GM19328 (cell line): ENCODE results near the gene TUFT1.
A peak's percentile ranks its signal among the peaks of the same experiment; 100 is the strongest.

Experiments
- ATAC-seq: cut with Tn5 transposase; IDR thresholded peaks from one replicate; pipeline ENCODE4 v1.9.1; 2021; ENCODE audit warnings: mild to moderate bottlenecking, moderate library complexity; ENCODE audit not compliant: unreplicated experiment

TUFT1 gene

DNA sequence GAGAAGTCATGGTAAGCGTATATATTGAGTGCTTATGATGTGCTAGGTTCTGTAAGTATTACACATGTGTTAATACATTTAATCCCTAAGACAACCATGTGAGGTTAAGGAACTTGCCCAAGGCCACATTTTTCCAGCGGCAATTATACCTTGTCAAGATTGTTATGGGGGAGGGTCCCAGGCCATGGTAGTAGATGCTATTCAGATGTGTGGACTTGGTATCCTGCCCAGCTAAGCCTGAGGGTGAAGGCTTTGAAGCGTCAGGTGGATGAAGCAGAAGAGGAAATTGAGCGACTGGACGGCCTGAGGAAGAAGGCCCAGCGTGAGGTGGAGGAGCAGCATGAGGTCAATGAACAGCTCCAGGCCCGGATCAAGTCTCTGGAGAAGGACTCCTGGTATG, 3.6 kb upstream of the TUFT1 start:
- no peak for ATAC-seq

DNA sequence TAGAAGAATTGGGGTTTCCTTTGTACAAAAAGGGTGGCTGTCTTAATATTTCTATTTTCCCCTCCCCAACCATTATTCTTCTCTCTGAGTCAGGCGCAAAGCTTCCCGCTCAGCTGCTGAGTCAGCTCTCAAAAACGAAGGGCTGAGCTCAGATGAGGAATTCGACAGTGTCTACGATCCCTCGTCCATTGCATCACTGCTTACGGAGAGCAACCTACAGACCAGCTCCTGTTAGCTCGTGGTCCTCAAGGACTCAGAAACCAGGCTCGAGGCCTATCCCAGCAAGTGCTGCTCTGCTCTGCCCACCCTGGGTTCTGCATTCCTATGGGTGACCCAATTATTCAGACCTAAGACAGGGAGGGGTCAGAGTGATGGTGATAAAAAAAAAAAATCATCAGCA, 3.0 kb upstream of the TUFT1 start:
- ATAC-seq = no peak

- ATAC-seq = peak; percentile 37
These were observed 638 bp upstream of the TUFT1 start for GRCh38 chr1:151539321-151540020.

DNA sequence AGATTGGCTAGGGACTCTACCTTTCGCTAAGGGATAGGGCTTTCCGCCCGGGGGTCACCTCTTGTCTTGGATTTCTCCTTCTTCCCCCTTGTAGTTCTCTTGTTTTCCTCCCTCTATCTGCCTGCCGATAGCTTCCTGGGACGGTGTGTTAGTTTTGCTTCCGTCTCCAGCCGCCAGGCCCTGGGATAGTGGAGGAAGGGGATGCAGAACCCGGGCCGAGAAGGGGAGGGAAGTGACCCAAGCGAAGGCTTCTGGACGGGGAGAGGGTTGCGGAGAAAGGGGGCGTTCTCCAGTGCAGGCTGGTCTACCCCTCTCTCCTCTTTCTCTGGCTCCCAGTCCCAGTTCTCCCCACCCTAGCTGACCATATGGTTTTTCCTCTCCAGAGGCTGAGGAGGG, 871 bp downstream of the TUFT1 start:
- ATAC-seq = no peak

DNA sequence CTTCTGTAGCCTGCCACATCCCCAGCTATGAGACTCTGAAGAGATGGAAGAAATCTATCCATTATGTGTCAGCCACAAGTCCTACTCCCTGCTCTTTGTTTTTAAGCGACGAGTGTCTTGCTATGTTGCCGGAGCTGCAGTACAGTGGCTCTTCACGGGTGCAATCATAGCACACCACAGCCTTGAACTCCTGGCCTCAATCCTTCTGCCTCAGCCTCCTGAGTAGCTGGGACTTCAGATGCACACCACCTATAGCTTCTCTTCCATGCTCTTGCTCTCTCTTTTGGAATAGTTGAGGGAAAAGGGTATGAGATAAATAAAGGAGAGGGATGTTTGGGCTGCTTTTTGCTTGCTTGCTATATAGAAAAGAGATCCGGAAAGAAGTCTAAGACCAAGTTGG, 1.6 kb downstream of the TUFT1 start:
- no peak for ATAC-seq

DNA sequence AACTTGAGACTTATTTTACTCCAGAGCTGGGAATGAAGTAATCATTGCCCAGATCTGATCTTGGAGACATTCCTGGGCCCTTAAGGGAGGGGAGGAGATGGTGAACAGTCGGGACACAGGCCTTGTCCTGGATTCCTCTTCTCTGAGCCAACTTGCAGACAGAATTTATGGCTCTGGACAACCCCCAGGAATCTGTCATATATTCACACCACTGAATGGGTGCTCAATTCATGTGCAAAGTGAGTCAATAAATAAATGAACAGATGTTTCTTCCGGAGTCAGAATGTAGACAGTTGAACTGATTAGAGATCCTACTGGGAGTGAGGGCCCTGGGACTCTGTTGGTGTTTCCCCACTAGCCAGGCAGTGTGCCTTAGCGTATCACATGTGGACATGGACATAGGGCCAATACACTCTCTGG, 2.6 kb downstream of the TUFT1 start:
- no peak for ATAC-seq

DNA sequence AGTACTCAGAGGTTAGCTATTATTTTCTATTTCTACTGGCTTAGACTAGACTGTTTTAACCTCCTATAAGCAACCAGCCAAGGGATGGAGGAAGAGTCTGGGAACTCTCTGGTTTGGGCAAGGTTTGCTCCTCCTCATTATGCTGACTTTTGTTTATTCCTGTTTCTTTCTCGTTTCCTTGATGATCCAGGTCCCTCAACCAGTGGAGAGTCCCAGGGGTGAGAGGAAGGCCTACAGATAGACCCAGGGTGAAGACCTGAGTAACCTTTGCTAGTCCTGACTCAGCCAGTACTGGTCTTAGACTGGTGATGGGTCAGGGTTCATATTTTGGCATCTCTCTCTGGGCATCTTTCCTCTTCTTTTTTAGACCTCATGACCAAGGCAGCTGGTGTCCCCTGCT, 5.4 kb downstream of the TUFT1 start:
- ATAC-seq = no peak

DNA sequence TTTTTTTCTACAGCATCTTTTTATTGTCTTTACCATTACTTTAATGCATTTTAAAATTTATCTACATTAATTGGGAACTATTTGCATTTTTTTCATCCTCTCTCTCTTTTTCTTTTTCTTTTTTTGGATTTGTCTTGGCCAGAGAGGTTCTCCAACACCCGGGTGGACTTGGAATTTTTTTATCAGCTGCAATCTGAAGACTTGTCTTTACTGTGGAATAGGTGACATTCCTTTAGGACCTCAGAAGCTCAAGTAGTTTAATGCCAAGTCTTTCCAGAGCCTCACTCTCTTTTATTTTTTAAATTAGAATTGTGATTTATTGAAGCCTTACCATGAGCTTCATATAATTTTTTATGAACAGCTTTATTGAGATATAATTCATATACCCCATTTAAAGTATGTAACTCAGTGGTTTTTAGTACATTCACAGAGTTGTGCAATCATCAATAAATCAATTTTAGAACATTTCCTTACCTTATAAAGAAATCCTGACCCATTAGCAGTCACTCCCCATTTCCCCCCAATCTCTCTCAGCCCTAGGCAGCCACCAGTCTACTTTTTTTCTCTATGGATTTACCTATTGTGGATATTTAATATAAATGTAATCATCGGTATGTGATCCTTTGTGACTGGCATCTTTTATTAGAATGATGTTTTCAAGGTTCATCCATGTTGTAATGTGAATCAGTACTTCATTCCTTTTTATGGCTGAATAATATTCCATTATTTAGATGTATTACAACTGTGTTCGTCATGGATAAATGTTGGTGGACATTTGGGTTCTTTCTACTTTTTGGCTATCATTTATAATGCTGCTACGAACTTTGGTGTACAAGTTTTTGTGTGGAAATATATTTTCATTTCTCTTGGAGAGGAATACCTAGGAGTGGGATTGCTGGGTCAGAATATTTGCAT, 6.2 kb downstream of the TUFT1 start:
- no peak for ATAC-seq

DNA sequence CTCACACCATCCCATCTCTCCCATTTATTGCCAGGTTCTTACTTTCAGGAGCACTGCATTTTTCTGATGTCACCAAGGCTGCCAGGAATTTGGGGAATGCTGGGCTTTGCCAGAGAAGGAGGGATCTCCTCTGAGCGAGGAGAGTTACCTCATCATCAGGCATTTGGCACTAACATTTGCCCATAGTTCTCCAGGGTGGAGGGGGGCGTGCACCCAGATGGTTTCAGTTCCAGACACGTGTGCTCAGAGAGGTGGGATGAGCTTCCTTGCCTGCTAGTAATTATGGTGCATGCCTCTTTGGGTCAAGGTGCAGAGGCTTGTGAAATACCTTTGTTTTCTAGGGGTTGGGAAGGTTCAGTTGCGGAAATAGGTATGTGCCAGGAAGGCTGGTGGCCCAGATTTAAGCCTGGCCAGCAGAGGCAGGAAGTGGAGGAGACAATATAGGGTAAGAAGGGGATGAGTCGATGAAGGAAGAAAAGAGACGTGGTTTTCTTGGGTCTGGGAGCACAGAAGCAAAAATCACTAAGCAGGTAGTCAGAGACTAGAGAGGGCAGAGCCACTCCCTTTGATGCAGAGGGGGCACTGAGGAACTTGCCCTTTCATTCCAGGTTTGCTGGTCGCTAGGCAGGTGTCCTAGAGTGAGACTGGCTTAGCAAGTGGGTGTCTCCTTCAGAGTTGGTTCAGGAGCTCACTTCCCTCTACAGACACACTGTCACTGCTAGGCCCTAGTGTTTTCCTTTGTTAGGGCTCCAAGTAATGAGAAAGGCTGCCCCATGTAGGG, 7.2 kb downstream of the TUFT1 start:
- ATAC-seq = no peak

- no peak for ATAC-seq
These were observed 7.8 kb downstream of the TUFT1 start for GRCh38 chr1:151547900-151548230.

- ATAC-seq = no peak
These were observed 9.1 kb downstream of the TUFT1 start for GRCh38 chr1:151549199-151549598.

- no peak for ATAC-seq
These were observed 13.6 kb downstream of the TUFT1 start for GRCh38 chr1:151553659-151554058.

- no peak for ATAC-seq
These were observed 15.9 kb downstream of the TUFT1 start for GRCh38 chr1:151556052-151556451.

- ATAC-seq = no peak
These were observed 22.6 kb downstream of the TUFT1 start for GRCh38 chr1:151562661-151563060.

GRCh38 chr1:151563376-151563775, 23.3 kb downstream of the TUFT1 start:
- no peak for ATAC-seq

- ATAC-seq = no peak
These were observed 25.5 kb downstream of the TUFT1 start for GRCh38 chr1:151565502-151566189.

DNA sequence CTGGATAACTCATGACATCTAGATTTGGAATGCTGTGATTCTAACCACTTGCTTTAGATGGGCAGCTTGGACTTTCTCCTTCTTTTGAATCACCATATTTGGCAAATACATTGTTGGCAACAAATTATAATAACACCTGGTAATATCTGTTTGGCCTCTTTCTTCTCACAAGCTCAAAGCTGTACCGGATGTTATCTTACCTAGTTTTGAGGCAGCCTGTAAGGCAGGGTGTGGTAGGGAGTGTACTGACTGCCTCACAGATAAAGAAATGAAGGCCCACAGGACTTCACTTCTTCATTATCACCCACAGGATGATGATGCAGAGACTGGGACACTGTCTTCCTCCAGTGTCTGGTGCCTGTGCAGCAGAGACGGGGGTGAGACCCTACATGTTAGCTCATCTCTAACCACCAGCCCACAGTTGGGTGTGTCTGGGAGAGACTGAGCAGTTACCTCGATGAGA, 28.5 kb downstream of the TUFT1 start:
- ATAC-seq = no peak

GRCh38 chr1:151570819-151571218, 30.7 kb downstream of the TUFT1 start:
- no peak for ATAC-seq

- ATAC-seq = no peak
These were observed 34.7 kb downstream of the TUFT1 start for GRCh38 chr1:151574575-151575529.

DNA sequence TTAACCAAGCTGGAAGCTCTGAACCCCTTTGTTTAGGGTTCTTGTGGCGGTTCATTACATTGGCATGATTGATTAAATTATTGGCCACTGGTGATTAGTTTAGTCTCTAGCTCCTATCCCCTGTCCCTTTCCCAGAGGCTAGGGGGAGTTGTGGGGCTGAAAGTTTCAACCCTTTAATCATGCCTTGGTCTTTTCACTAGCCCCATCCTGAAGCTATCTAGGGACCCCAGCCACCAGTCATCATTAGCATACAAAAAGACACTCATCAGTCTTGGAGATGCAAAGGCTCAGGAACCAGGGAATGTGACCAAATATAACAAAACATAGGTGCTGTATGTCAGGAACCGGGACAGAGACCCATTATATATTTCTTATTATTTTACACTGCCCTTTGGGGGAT, 37.1 kb downstream of the TUFT1 start:
- no peak for ATAC-seq
